ENCODE results near the gene YPEL2.

The YPEL2 gene

GRCh38 chr17:59431601-59432000 lies 100.1 kb downstream of the YPEL2 start:
- no peaks in the 10 kb centered on the region for H3K9me3 ChIP-seq (ENCODE audit: control insufficient read depth, low read length)
- no peaks in the 10 kb centered on the region for H3K36me3 ChIP-seq (ENCODE audit: control insufficient read depth, insufficient read depth, low read length)
- peaks cover 6% of the 10 kb centered on the region for H3K4me1 ChIP-seq (ENCODE audit: control insufficient read depth, insufficient read depth, low read length)
- H3K27ac ChIP-seq (ENCODE audit: insufficient read depth, low read depth, low read length, poor library complexity, severe bottlenecking) = no peak overlapping the region
- H3K27me3 ChIP-seq (ENCODE audit: control insufficient read depth, insufficient read depth, low read length, poor library complexity, severe bottlenecking) = no peaks in the 10 kb centered on the region
- H3K4me3 ChIP-seq (ENCODE audit: insufficient read depth, low read depth, low read length) = no peak overlapping the region

- 83 to 85% methylated on average over 1 of the region's 1 CpG for WGBS, 2 experiments
- no peak overlapping the region for H3K4me3 ChIP-seq (ENCODE audit: insufficient read depth, low read depth, low read length)
- H3K9me3 ChIP-seq (ENCODE audit: control insufficient read depth, low read length) = no peaks in the 10 kb centered on the region
- H3K27ac ChIP-seq (ENCODE audit: insufficient read depth, low read depth, low read length, poor library complexity, severe bottlenecking) = no peak overlapping the region
- H3K27me3 ChIP-seq (ENCODE audit: control insufficient read depth, insufficient read depth, low read length, poor library complexity, severe bottlenecking) = no peaks in the 10 kb centered on the region
- no peaks in the 10 kb centered on the region for H3K36me3 ChIP-seq (ENCODE audit: control insufficient read depth, insufficient read depth, low read length)
- peaks cover 4% of the 10 kb centered on the region for H3K4me1 ChIP-seq (ENCODE audit: control insufficient read depth, insufficient read depth, low read length)
These were observed 101.2 kb downstream of the YPEL2 start for GRCh38 chr17:59432657-59433056.

- WGBS, 2 experiments = 94 to 98% methylated on average over 2 of the region's 2 CpGs
- Histone ChIP-seq H3K4me1 (ENCODE audit: control insufficient read depth, insufficient read depth, low read length) (peaks cover 6% of the 10 kb centered on the region), H3K36me3 (ENCODE audit: control insufficient read depth, insufficient read depth, low read length) (no peaks in the 10 kb centered on the region), H3K4me3 (ENCODE audit: insufficient read depth, low read depth, low read length) (no peak overlapping the region), H3K27ac (ENCODE audit: insufficient read depth, low read depth, low read length, poor library complexity, severe bottlenecking) (no peak overlapping the region), H3K27me3 (ENCODE audit: control insufficient read depth, insufficient read depth, low read length, poor library complexity, severe bottlenecking) (no peaks in the 10 kb centered on the region), H3K9me3 (ENCODE audit: control insufficient read depth, low read length) (no peaks in the 10 kb centered on the region)
These were observed 102.1 kb downstream of the YPEL2 start for GRCh38 chr17:59433586-59433985.

- Histone ChIP-seq H3K9me3 (ENCODE audit: control insufficient read depth, low read length) (no peaks in the 10 kb centered on the region), H3K4me1 (ENCODE audit: control insufficient read depth, insufficient read depth, low read length) (peaks cover 6% of the 10 kb centered on the region), H3K27me3 (ENCODE audit: control insufficient read depth, insufficient read depth, low read length, poor library complexity, severe bottlenecking) (no peaks in the 10 kb centered on the region), H3K27ac (ENCODE audit: insufficient read depth, low read depth, low read length, poor library complexity, severe bottlenecking) (no peak overlapping the region), H3K36me3 (ENCODE audit: control insufficient read depth, insufficient read depth, low read length) (no peaks in the 10 kb centered on the region), H3K4me3 (ENCODE audit: insufficient read depth, low read depth, low read length) (no peak overlapping the region)
- 86 to 94% methylated on average over 3 of the region's 3 CpGs for WGBS, 2 experiments
These were observed 103.0 kb downstream of the YPEL2 start for GRCh38 chr17:59434429-59434828.

GRCh38 chr17:59435238-59435637 lies 103.8 kb downstream of the YPEL2 start:
- Histone ChIP-seq H3K27me3 (ENCODE audit: control insufficient read depth, insufficient read depth, low read length, poor library complexity, severe bottlenecking) (no peaks in the 10 kb centered on the region), H3K36me3 (ENCODE audit: control insufficient read depth, insufficient read depth, low read length) (no peaks in the 10 kb centered on the region), H3K4me3 (ENCODE audit: insufficient read depth, low read depth, low read length) (no peak overlapping the region), H3K27ac (ENCODE audit: insufficient read depth, low read depth, low read length, poor library complexity, severe bottlenecking) (no peak overlapping the region), H3K4me1 (ENCODE audit: control insufficient read depth, insufficient read depth, low read length) (peaks cover 8% of the 10 kb centered on the region), H3K9me3 (ENCODE audit: control insufficient read depth, low read length) (no peaks in the 10 kb centered on the region)
- WGBS, 2 experiments = 94 to 95% methylated on average over 2 of the region's 2 CpGs

- Histone ChIP-seq H3K27ac (ENCODE audit: insufficient read depth, low read depth, low read length, poor library complexity, severe bottlenecking) (no peak overlapping the region), H3K36me3 (ENCODE audit: control insufficient read depth, insufficient read depth, low read length) (no peaks in the 10 kb centered on the region), H3K27me3 (ENCODE audit: control insufficient read depth, insufficient read depth, low read length, poor library complexity, severe bottlenecking) (no peaks in the 10 kb centered on the region), H3K9me3 (ENCODE audit: control insufficient read depth, low read length) (no peaks in the 10 kb centered on the region), H3K4me3 (ENCODE audit: insufficient read depth, low read depth, low read length) (no peak overlapping the region), H3K4me1 (ENCODE audit: control insufficient read depth, insufficient read depth, low read length) (peaks cover 8% of the 10 kb centered on the region)
- 91 to 93% methylated on average over 4 of the region's 4 CpGs for WGBS, 2 experiments
These were observed 105.4 kb downstream of the YPEL2 start for GRCh38 chr17:59436900-59437299.

- Histone ChIP-seq H3K9me3 (ENCODE audit: control insufficient read depth, low read length) (no peaks in the 10 kb centered on the region), H3K4me1 (ENCODE audit: control insufficient read depth, insufficient read depth, low read length) (peaks cover 8% of the 10 kb centered on the region), H3K27ac (ENCODE audit: insufficient read depth, low read depth, low read length, poor library complexity, severe bottlenecking) (no peak overlapping the region), H3K4me3 (ENCODE audit: insufficient read depth, low read depth, low read length) (no peak overlapping the region), H3K36me3 (ENCODE audit: control insufficient read depth, insufficient read depth, low read length) (no peaks in the 10 kb centered on the region), H3K27me3 (ENCODE audit: control insufficient read depth, insufficient read depth, low read length, poor library complexity, severe bottlenecking) (no peaks in the 10 kb centered on the region)
- WGBS, 2 experiments = 84 to 85% methylated on average over 12 of the region's 12 CpGs
These were observed 106.4 kb downstream of the YPEL2 start for GRCh38 chr17:59437791-59438281.

- peaks cover 8% of the 10 kb centered on the region for H3K4me1 ChIP-seq (ENCODE audit: control insufficient read depth, insufficient read depth, low read length)
These were observed 107.8 kb downstream of the YPEL2 start for GRCh38 chr17:59439262-59439661.

GRCh38 chr17:59439741-59440211 lies 108.3 kb downstream of the YPEL2 start:
- H3K4me1 ChIP-seq (ENCODE audit: control insufficient read depth, insufficient read depth, low read length) = peaks cover 8% of the 10 kb centered on the region
- H3K27ac ChIP-seq (ENCODE audit: insufficient read depth, low read depth, low read length, poor library complexity, severe bottlenecking) = no peak overlapping the region
- H3K27me3 ChIP-seq (ENCODE audit: control insufficient read depth, insufficient read depth, low read length, poor library complexity, severe bottlenecking) = no peaks in the 10 kb centered on the region
- no peak overlapping the region for H3K4me3 ChIP-seq (ENCODE audit: insufficient read depth, low read depth, low read length)
- WGBS, 2 experiments = 78% methylated on average over 6 of the region's 6 CpGs
- no peaks in the 10 kb centered on the region for H3K36me3 ChIP-seq (ENCODE audit: control insufficient read depth, insufficient read depth, low read length)
- H3K9me3 ChIP-seq (ENCODE audit: control insufficient read depth, low read length) = no peaks in the 10 kb centered on the region

More at GRCh38 chr17:59439262-59439661, 107.8 kb downstream of the YPEL2 start:
- Histone ChIP-seq H3K36me3 (ENCODE audit: control insufficient read depth, insufficient read depth, low read length) (no peaks in the 10 kb centered on the region), H3K27me3 (ENCODE audit: control insufficient read depth, insufficient read depth, low read length, poor library complexity, severe bottlenecking) (no peaks in the 10 kb centered on the region), H3K4me3 (ENCODE audit: insufficient read depth, low read depth, low read length) (no peak overlapping the region), H3K9me3 (ENCODE audit: control insufficient read depth, low read length) (no peaks in the 10 kb centered on the region), H3K27ac (ENCODE audit: insufficient read depth, low read depth, low read length, poor library complexity, severe bottlenecking) (no peak overlapping the region)
- WGBS, 2 experiments = 90 to 97% methylated on average over 4 of the region's 4 CpGs

- WGBS, 2 experiments = 20 to 26% methylated on average over 10 of the region's 10 CpGs
- no peak overlapping the region for H3K4me3 ChIP-seq (ENCODE audit: insufficient read depth, low read depth, low read length)
These were observed 109.5 kb downstream of the YPEL2 start for GRCh38 chr17:59440757-59441463.

More at GRCh38 chr17:59440757-59441463, 109.5 kb downstream of the YPEL2 start:
- Histone ChIP-seq H3K9me3 (ENCODE audit: control insufficient read depth, low read length) (no peaks in the 10 kb centered on the region), H3K27me3 (ENCODE audit: control insufficient read depth, insufficient read depth, low read length, poor library complexity, severe bottlenecking) (no peaks in the 10 kb centered on the region), H3K4me1 (ENCODE audit: control insufficient read depth, insufficient read depth, low read length) (peaks cover 8% of the 10 kb centered on the region), H3K27ac (ENCODE audit: insufficient read depth, low read depth, low read length, poor library complexity, severe bottlenecking) (no peak overlapping the region), H3K36me3 (ENCODE audit: control insufficient read depth, insufficient read depth, low read length) (no peaks in the 10 kb centered on the region)
